Liver (tissue), 9 donors: ENCODE measurements around the gene RASSF1. TPM values are rescaled to one million over a fixed set of nuclear protein-coding genes. Genes with fewer than 3 reads are reported as not detected.

ENCODE experiments used
- DNase-seq: peaks from one replicate; pipeline ENCODE4 v3.0.0-alpha.2; 2017; ENCODE audit warnings: low spot score
- H3K27ac ChIP-seq, 2 donors: one replicate each; pipeline ENCODE4 v1.7.0; 2013; ENCODE audit warnings: inconsistent platforms in 2 of 2, low read length in 2 of 2, control low read depth in 1 of 2, low read depth in 1 of 2, mild to moderate bottlenecking in 1 of 2
- H3K27me3 ChIP-seq, 4 donors: one replicate each; pipeline versions ENCODE4 v1.6.1 to v1.7.0; 2013; ENCODE audit warnings: low read length in 3 of 4, inconsistent platforms in 1 of 4, mild to moderate bottlenecking in 1 of 4, moderate library complexity in 1 of 4; ENCODE audit not compliant: control insufficient read depth in 4 of 4, insufficient read depth in 4 of 4
- H3K36me3 ChIP-seq, 4 donors: one replicate each; pipeline versions ENCODE4 v1.6.1 to v1.7.0; 2013; ENCODE audit warnings: low read length in 3 of 4, mild to moderate bottlenecking in 3 of 4, low read depth in 1 of 4, moderate library complexity in 1 of 4; ENCODE audit not compliant: control insufficient read depth in 4 of 4, insufficient read depth in 3 of 4
- H3K4me1 ChIP-seq, 4 donors: one replicate each; pipeline versions ENCODE4 v1.6.1 to v1.7.0; 2013; ENCODE audit warnings: low read length in 3 of 4, mild to moderate bottlenecking in 3 of 4, moderate library complexity in 1 of 4; ENCODE audit not compliant: control insufficient read depth in 4 of 4, insufficient read depth in 4 of 4
- H3K4me3 ChIP-seq, 3 donors: one replicate each; pipeline versions ENCODE4 v1.6.1 to v1.7.0; 2013; ENCODE audit warnings: low read length in 3 of 3, control low read depth in 1 of 3, low read depth in 1 of 3, mild to moderate bottlenecking in 1 of 3
- H3K9ac ChIP-seq, 2 donors: one replicate each; pipeline ENCODE4 v1.7.0; 2013; ENCODE audit warnings: low read length in 2 of 2, mild to moderate bottlenecking in 2 of 2, moderate library complexity in 2 of 2, control low read depth in 1 of 2, low read depth in 1 of 2
- H3K9me3 ChIP-seq, 4 donors: one replicate each; pipeline versions ENCODE4 v1.6.1 to v1.7.0; 2013; ENCODE audit warnings: low read length in 3 of 4; ENCODE audit not compliant: control insufficient read depth in 4 of 4
- FOXA2 ChIP-seq: IDR thresholded peaks from 2 replicates; pipeline ENCODE4 v1.6.1; 2016; ENCODE audit warnings: antibody characterized with exemption
- JUND ChIP-seq, 2 donors: IDR thresholded peaks; 2 replicates each; pipeline ENCODE4 v1.6.1; 2016; ENCODE audit warnings: antibody characterized with exemption in 2 of 2
- NR2F2 ChIP-seq: IDR thresholded peaks from 2 replicates; pipeline ENCODE4 v1.6.1; 2016; ENCODE audit warnings: antibody characterized with exemption
- RAD21 ChIP-seq, 2 donors: IDR thresholded peaks; 2 replicates each; pipeline ENCODE4 v1.6.1; 2016; ENCODE audit warnings: antibody characterized with exemption in 2 of 2, mild to moderate bottlenecking in 2 of 2
- TAF1 ChIP-seq: conservative IDR thresholded peaks from 2 replicates; pipeline ENCODE4 v1.6.1; 2016; ENCODE audit warnings: antibody characterized with exemption, mild to moderate bottlenecking
- YY1 ChIP-seq: IDR thresholded peaks from 2 replicates; pipeline ENCODE4 v1.6.1; 2016; ENCODE audit warnings: antibody characterized with exemption, mild to moderate bottlenecking
- WGBS: extraction: QIAGEN DNeasy Blood & Tissue Kit; methylation state at CpG from one replicate; pipeline ENCODE4 v1.1.7; 2013; 5-methylcytosine and 5-hydroxymethylcytosine counted together
- polyA plus RNA-seq, 2 donors: library from polyadenylated mRNA; stranded (reverse) in 1 of 2; unstranded in 1 of 2; fragments of 200-250 nt in 1 of 2; fragments of >200 nt in 1 of 2; fragmentation: Nextera tagmentation in 1 of 2; extraction: Ambion mirVana in 1 of 2; gene quantifications; one replicate each; pipeline versions ENCODE4 v1.2.1 to v1.2.3, GENCODE V29; 2013 to 2015
- total RNA-seq, 2 donors: library from RNA; depleted of rRNA; stranded (reverse); fragments of >200 nt; gene quantifications; one replicate each; pipeline ENCODE4 v1.2.3, GENCODE V29; 2014
- TF ChIP-seq, protein P1 (sequence below): IDR thresholded peaks from 2 replicates; pipeline ENCODE4 v1.6.1; 2016; ENCODE audit warnings: antibody characterized with exemption
- TF ChIP-seq, protein P2 (sequence below): fragments of 150-350 bp; IDR thresholded peaks from 2 replicates; pipeline ENCODE4 v1.5.1; 2017; ENCODE audit warnings: improper control_type of control experiment, low read depth, low read length; ENCODE audit not compliant: missing input control
- TF ChIP-seq, protein P3 (sequence below): IDR thresholded peaks from 2 replicates; pipeline ENCODE4 v1.6.1; 2016; ENCODE audit warnings: antibody characterized with exemption, mild to moderate bottlenecking
- TF ChIP-seq, protein P4 (sequence below): IDR thresholded peaks from 2 replicates; pipeline ENCODE4 v1.6.1; 2016; ENCODE audit warnings: antibody characterized with exemption
- donor health status: healthy.
- donor health status: healthy.
- donor health status: healthy.
- donor health status: healthy.
- donor health status: healthy.

RASSF1 gene
- total and polyA plus RNA-seq, 4 donors = 6.5 to 13.2 (median 11.2) TPM

DNA sequence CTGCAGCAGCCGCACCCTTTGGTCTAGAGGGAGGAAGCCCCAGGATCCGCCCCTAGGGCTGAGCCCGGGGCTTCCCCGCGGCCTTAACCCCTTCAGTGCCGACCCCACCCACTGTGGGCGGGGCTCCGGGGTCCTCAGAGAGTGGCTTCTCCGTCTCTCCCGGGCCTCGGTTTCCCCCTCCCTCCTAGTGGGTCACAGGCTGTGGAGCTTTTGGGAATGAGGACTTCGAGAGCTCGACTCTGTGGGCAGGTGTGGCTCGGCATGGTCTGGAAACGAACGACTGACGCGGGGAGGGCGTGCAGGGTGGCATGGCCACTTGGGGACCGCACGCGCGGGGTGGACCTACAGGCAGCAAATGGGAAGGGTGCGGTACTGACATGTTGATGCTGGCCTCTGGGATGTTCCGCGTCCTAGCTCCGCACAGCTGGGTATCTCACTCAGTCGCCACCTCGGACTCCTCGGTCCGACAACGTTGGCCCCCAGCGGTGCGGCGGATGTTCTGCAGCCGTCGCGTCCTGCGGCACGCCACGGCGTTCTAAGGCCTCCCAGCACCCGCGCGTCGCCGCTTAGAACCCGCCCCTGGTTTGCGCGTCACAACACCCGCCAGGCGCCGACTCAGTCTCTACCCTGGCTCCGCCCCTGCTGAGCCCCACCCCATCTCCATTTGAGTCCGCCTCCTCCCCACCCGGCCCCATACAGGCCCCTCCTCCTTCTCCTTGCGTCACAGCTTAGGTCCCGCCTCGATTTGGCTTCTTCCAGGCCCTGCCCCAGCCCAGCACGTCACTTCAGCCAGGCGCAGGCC, 41.6 kb downstream of the RASSF1 start, which contains the start of the genes HYAL3 and NAA80:
HYAL3 (minus strand) TSS at position 570 of the 802 bp plus-strand sequence. CDS start 3,803 bp downstream, outside the sequence.
NAA80 (minus strand) TSS at position 570 of the 802 bp plus-strand sequence. CDS start 1,942 bp downstream, outside the sequence.
- H3K4me1 ChIP-seq = peaks cover 12 to 49% (median 31%) of the 10 kb centered on the region in 4 donors
- no peaks in the 10 kb centered on the region for H3K27me3 ChIP-seq
- H3K36me3 ChIP-seq = peaks cover 0 to 3% (median 0%) of the 10 kb centered on the region in 4 donors
- peak within 1 kb of the TSS; percentile 84 to 95 for H3K27ac ChIP-seq
- H3K9me3 ChIP-seq = no peaks in the 10 kb centered on the region
- H3K4me3 ChIP-seq = peak within 1 kb of the TSS; percentile 54 to 86 (median 67)
- TF ChIP-seq RAD21 (IDR thresholded peaks at IDR 0.05) (no peak), TAF1 (peak; percentile 66), NR2F2 (no peak), YY1 (peak; percentile 55)
- TF ChIP-seq, protein P1, sequence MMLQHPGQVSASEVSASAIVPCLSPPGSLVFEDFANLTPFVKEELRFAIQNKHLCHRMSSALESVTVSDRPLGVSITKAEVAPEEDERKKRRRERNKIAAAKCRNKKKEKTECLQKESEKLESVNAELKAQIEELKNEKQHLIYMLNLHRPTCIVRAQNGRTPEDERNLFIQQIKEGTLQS = peak; percentile 69
- TF ChIP-seq, protein P2, sequence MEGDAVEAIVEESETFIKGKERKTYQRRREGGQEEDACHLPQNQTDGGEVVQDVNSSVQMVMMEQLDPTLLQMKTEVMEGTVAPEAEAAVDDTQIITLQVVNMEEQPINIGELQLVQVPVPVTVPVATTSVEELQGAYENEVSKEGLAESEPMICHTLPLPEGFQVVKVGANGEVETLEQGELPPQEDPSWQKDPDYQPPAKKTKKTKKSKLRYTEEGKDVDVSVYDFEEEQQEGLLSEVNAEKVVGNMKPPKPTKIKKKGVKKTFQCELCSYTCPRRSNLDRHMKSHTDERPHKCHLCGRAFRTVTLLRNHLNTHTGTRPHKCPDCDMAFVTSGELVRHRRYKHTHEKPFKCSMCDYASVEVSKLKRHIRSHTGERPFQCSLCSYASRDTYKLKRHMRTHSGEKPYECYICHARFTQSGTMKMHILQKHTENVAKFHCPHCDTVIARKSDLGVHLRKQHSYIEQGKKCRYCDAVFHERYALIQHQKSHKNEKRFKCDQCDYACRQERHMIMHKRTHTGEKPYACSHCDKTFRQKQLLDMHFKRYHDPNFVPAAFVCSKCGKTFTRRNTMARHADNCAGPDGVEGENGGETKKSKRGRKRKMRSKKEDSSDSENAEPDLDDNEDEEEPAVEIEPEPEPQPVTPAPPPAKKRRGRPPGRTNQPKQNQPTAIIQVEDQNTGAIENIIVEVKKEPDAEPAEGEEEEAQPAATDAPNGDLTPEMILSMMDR = peak; percentile 33
- WGBS = under 1% methylated on average over 61 of the region's 61 CpGs
- peak within 1 kb of the TSS; percentile 81 to 90 for H3K9ac ChIP-seq
- peak; percentile 99 for DNase-seq

DNA sequence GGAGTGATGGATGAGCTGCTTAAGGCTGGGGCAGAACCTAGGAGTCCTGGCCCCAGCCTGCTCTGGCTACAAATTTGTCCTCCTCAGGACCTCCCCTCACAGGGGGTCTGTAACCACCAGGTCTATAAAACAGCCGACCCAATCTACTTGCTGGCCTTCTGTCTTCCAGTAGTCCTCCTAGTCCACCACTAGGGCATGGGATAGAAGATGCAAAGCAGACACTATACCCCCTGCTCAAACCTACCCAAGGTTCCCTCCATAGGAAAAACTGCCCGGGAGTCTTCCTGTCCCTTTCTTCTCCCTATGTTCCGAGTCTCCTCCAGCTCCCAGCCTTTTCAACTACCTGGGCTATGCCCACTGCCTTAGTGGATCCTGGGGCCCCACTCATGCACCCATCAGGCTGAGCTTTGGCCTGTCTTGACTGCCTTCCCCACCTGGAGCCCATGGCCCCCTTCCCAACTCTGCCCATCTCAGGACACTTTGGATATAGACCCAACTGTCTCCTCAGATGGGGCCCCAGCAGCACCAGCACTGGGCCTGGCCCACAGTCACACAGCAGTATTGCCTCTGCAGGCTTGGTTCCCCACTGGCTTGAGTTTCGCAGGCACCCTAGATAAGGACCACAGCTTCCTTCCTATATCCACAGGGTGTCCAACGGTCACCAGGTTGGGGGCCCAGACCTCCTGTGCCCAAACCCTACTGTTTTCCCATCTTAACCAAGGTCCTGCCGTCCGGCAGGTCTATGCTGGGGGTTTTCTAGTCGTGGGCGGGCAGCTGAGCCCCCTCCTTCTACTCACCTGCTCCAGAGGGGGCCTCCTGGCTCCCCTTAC, 42.5 kb downstream of the RASSF1 start:
- no peak for TF ChIP-seq FOXA2
- TF ChIP-seq, protein P2 = peak; percentile 9

DNA sequence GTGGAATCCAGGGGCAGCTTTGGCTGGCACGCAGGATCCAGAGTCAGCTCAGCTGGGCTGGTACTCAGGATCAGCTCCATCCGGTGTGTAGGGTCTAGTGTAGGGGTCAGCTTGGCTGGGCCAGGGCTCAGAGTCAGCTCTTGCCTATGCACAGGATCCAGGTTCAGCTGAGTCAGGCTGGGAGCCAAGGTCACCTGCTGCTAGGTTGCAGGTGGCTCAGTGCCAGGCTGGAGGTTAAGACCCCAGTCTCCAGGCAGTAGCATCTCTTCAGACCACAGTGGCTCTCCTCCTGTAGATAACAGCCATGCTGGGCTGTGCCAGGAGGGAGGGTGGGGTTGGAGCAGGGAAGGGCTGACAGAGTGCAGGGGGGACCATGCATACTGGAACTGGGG, 43.3 kb downstream of the RASSF1 start:
- H3K4me3 ChIP-seq = no peak overlapping the region
- H3K9me3 ChIP-seq = no peaks in the 10 kb centered on the region
- peaks cover 0 to 3% (median 0%) of the 10 kb centered on the region in 4 donors for H3K36me3 ChIP-seq
- DNase-seq = peak; percentile 64
- H3K9ac ChIP-seq = no peak overlapping the region
- WGBS = 86% methylated on average over 2 of the region's 2 CpGs
- peaks cover 12 to 48% (median 33%) of the 10 kb centered on the region in 4 donors for H3K4me1 ChIP-seq
- no peaks in the 10 kb centered on the region for H3K27me3 ChIP-seq
- no peak overlapping the region for H3K27ac ChIP-seq
- TF ChIP-seq, protein P2 = no peak
- TF ChIP-seq, protein P3, sequence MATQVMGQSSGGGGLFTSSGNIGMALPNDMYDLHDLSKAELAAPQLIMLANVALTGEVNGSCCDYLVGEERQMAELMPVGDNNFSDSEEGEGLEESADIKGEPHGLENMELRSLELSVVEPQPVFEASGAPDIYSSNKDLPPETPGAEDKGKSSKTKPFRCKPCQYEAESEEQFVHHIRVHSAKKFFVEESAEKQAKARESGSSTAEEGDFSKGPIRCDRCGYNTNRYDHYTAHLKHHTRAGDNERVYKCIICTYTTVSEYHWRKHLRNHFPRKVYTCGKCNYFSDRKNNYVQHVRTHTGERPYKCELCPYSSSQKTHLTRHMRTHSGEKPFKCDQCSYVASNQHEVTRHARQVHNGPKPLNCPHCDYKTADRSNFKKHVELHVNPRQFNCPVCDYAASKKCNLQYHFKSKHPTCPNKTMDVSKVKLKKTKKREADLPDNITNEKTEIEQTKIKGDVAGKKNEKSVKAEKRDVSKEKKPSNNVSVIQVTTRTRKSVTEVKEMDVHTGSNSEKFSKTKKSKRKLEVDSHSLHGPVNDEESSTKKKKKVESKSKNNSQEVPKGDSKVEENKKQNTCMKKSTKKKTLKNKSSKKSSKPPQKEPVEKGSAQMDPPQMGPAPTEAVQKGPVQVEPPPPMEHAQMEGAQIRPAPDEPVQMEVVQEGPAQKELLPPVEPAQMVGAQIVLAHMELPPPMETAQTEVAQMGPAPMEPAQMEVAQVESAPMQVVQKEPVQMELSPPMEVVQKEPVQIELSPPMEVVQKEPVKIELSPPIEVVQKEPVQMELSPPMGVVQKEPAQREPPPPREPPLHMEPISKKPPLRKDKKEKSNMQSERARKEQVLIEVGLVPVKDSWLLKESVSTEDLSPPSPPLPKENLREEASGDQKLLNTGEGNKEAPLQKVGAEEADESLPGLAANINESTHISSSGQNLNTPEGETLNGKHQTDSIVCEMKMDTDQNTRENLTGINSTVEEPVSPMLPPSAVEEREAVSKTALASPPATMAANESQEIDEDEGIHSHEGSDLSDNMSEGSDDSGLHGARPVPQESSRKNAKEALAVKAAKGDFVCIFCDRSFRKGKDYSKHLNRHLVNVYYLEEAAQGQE = no peak
- no peak for TF ChIP-seq JUND (IDR thresholded peaks at IDR 0.05)
- TF ChIP-seq, protein P1 = no peak
- no peak for TF ChIP-seq YY1
- TF ChIP-seq TAF1 = no peak
- TF ChIP-seq, protein P4, sequence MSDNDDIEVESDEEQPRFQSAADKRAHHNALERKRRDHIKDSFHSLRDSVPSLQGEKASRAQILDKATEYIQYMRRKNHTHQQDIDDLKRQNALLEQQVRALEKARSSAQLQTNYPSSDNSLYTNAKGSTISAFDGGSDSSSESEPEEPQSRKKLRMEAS = no peak

More for the DNA sequence above, 42.5 kb downstream of the RASSF1 start:
- peak; percentile 50 for DNase-seq
- Histone ChIP-seq H3K27me3 (no peaks in the 10 kb centered on the region), H3K4me1 (peaks cover 10 to 46% (median 27%) of the 10 kb centered on the region in 4 donors), H3K9ac (peak overlapping the region; percentile 81 to 90), H3K27ac (peak overlapping the region; percentile 84 to 95), H3K9me3 (no peaks in the 10 kb centered on the region), H3K4me3 (peak overlapping the region in 2 of 3 donors; percentile 54 to 67), H3K36me3 (peaks cover 0 to 3% (median 0%) of the 10 kb centered on the region in 4 donors)
- 66% methylated on average over 9 of the region's 9 CpGs for WGBS
